GM20000 (cell line): Measurements from ENCODE around the gene COA1.

Experiments
- DNase-seq: peaks from one replicate; pipeline ENCODE4 v3.0.0; 2012; ENCODE audit warnings: low spot score
- TF ChIP-seq, protein P1 (sequence below): IDR thresholded peaks from 2 replicates; pipeline ENCODE4 v1.5.1; 2012; ENCODE audit warnings: mild to moderate bottlenecking, control low read depth; ENCODE audit errors: extremely low read depth, missing control alignments

COA1 gene

GRCh38 chr7:43591558-43592180 is 137.7 kb downstream of the COA1 start:
- TF ChIP-seq, protein P1, sequence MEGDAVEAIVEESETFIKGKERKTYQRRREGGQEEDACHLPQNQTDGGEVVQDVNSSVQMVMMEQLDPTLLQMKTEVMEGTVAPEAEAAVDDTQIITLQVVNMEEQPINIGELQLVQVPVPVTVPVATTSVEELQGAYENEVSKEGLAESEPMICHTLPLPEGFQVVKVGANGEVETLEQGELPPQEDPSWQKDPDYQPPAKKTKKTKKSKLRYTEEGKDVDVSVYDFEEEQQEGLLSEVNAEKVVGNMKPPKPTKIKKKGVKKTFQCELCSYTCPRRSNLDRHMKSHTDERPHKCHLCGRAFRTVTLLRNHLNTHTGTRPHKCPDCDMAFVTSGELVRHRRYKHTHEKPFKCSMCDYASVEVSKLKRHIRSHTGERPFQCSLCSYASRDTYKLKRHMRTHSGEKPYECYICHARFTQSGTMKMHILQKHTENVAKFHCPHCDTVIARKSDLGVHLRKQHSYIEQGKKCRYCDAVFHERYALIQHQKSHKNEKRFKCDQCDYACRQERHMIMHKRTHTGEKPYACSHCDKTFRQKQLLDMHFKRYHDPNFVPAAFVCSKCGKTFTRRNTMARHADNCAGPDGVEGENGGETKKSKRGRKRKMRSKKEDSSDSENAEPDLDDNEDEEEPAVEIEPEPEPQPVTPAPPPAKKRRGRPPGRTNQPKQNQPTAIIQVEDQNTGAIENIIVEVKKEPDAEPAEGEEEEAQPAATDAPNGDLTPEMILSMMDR = no peak
- DNase-seq = no peak

GRCh38 chr7:43590862-43591557 is 138.3 kb downstream of the COA1 start:
- peak; percentile 67 for DNase-seq
- TF ChIP-seq, protein P1 = no peak

DNA sequence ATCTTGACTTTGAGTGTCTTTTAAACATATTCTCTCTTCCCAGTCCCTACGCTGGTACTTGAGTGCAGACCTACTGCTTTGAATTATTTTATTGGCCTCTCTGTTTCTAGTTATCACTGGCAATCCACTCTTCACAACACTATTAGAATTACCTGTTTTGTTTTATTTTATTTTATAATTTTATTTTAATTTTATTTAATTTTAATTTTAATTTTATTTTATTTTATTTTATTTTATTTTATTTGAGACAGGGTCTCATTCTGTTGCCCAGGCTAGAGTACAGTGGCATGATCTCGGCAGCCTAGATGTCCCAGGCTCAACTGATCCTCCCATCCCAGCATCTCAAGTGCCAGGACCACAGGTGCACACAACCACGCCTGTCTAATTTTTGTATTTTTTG is 139.6 kb downstream of the COA1 start:
- DNase-seq = no peak
- TF ChIP-seq, protein P1 = no peak
